GM19238 (cell line): ENCODE data around the gene RAB3C.

Experiments used
- DNase-seq: peaks from one replicate; pipeline ENCODE4 v3.0.0; 2011; ENCODE audit warnings: low spot score; ENCODE audit not compliant: insufficient read length

RAB3C gene

DNA sequence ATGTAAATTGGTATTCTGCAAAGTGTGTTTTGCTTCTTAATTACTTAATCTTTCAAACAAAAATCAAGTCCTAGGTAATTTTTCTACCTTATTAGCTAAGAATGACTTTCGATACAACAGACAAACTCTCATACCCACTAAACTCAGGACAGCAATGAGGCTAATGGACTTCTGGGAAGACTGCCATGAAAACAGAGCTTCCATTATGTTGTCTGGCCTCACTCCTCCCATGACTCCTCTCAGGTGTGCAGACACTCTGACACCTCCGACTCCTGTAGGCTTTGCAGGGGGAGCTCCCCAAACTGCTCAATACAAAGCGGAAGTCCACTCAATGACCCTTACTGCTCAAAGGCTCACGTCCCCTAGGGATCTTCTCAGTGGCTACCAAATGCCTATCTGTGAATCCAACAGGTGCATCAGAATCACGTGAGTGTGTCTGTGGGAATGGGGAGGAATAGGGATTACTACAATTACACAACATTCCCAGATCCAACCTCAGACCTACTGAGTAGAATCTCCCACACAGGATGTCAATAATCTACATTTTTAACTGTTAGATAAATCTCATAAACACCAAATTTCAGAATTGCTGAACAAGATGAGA lies 289.9 kb downstream of the RAB3C start:
- no peak for DNase-seq

DNA sequence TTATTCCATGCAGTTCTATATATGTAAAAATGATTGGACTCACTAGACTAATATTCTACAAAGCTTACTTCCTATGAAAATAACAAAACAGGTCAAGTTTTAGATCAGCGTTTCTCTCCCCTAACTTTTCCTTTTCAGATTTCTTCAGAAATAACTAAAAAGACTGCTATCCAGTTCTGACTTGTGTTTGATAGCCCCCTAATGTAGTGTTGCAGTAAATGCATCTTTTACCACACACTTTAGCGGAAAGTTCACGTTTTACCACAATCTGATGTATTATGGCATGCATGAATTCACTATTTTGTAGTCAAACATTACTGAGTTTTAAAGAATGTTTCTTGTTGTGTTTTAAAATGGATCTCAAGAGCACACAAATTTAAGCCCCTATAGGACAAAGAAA lies 292.7 kb downstream of the RAB3C start:
- no peak for DNase-seq

DNA sequence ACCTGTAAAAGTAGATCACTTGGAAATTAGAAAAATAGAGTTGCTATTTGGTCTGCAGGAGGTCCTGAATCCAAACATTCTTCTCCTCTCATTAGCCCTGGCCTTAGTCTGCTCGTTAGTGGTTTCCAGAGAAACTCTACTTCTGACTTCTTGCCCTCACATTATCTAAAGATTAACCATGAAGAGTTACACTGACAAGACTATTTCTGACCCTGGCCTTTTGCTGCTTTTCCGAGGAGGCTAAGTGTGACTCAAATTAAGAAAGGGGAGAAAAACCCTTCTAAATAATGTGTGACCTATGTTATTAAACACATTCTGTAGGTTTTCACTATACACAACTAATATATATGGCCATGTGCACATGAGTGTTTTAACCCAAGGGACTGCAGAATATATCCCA lies 302.4 kb downstream of the RAB3C start:
- no peak for DNase-seq

DNA sequence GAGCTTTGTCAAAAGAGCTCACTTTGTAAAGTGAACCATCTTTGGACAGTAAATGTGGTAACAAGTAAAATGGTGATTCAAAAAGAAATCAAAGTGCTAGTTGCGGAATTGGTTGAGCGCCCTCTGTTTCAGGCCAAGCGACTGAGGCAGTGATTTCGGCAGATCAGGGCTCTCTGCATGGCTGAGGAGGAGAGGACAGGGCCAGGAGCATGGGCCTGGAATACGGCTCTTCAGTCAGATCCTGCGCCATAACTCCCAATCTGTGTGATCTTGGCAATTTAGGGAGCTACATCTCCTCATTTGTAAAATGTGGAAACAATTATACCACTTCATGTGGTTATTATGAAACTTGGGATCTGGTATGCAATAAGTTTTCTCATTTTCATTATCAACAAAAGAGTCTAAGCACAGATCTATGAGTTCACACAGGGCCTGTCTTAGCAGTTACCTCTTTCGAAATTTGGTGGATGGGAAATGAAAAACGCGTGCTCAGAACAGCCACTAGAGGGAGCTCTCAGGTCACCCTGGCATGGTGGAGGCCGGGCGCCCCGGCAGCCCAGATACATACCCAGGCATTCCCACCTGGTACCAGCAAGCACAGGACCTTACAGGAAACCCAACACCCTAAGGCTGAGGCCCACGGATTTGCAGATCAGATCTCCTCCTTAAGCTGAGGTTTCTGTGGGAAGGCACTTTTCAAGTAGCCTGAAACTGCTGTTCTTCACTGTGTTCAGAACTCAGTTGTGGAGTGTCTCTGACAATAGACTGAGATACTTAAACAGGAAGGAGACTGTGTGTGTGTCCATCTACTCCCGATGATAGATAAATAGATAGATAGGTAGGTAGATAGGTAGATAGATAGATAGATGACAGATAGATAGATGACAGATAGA lies 303.7 kb downstream of the RAB3C start:
- DNase-seq, result peak; percentile 44

DNA sequence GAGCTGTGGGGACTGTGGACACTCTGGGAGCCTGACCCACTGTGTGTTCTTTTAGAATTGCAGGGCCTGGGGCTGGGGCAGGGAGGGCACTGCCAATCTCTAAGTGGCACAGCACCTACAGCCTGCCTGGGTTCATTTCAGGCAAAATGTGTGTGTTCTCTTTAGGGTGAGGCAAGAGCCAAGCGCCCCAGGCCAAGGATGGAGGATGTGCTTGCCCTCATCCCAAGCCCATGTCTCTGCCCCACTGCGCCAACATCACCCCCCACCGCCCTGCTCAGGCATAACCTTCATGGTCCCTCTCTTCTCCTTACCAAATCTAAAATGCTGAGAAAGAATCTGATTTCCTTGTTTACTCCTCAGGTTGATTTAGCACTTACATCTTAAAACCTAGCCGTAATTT lies 304.4 kb downstream of the RAB3C start:
- DNase-seq, result no peak

DNA sequence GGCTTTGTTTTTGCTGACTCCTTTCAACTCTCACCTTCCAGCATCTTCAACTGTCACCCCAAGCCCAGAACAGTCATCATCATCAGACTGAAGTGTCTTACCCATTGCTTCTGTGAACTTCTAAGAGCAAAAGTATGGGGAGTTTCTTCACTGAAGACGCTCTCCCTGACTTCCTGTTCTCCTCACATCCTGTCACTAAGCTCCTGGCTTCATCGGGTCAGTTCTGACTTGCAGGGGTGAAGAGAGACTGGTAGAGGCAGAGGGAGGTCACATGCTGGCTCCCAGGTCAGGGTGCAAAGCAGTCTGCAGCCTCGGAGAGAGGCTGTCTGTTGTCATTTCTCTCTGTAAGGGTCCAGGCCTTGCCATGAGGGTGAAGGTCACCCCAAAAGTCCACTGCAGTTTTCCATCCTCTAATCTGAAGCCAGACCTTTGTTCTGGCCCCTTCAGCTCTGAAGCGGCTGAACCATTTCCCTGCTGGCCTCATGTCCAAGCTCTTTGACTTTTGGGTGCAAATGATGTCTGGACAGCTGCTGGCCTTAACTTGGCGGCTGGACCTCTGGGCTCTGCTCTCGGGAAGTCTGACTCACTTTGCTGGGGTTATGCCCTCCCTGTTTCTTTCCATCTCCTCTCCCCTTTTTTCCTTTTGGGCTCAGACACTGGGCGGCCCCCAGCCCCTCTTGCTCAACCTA lies 305.0 kb downstream of the RAB3C start:
- DNase-seq, result no peak

DNA sequence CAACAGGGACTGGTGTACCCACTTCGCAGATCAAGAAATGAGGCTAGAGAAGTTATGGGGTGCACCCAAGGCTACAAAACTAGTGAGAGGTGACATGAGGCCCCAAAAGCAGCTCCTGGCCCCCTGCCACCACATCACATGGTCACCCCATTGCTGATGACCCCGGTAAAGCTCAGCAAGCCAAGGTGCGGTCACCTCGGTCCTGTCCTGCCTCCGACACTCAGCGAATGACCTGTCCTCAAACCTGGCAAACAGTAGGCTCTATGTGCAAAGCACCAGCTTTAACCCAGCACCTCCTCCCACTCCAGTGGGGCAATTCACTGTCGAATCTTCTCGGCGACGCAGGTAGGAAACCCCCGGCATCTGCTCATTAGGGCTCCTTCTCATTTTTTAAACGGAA lies 307.4 kb downstream of the RAB3C start:
- no peak for DNase-seq

DNA sequence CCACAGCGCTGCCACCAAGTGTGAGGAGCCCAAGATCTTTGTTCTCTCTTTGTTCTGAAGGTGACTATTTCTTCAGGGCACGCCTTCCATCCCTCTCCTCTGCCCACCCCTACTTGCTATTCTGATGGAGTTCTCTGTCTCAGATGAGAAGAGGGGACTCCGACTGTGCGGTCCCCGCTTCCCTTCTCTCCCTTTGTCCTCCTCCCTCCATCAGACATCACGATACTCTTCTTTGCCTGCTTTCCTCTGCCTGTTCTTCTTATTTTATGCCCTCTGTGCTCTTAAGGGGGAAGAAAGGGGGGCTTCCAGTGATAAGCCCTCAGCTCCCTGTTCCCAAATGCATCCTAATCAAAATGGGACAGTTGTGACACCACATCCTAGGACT lies 307.8 kb downstream of the RAB3C start:
- no peak for DNase-seq

DNA sequence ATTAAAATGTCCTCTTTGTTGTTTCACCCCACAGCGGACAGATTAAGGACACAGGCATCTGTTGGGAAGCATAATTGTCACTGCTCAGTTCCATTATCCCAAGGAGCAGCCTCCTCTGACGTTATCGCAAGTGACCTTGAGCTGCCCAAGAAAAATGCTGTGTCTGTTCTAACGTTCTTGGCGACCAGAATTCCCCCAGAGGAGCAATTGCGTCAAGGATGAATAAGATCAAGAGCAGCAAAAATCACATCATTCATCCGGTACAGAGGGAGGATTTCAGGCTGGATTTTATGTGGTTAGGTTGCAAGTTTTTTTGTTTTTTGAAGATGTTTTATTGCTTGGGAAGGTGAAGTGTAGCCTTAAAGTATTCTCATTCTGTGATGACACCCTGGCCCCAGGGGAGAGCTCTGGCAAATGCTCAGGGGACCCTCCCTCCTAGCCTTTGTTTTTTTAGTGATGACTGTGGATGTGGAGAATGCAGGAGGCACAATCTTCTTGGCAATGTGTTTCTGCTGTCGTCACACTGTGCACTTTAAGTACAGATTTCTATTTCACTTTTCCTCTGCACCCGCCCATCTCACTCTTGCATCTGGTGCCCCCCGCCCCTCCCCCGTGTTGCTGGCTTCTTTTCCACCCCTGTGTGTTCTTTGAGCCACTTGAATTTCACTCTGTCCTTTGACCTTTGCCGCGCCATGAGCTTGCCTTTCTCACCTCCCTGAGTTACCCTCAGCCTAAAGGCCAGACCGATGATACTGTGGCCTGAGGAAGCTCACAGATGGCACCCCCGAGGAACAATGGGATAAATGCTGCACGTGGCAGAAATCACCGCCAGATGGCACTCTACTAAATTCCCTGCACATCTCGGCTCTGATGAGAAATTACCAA lies 308.5 kb downstream of the RAB3C start:
- DNase-seq, result peak; percentile 23

DNA sequence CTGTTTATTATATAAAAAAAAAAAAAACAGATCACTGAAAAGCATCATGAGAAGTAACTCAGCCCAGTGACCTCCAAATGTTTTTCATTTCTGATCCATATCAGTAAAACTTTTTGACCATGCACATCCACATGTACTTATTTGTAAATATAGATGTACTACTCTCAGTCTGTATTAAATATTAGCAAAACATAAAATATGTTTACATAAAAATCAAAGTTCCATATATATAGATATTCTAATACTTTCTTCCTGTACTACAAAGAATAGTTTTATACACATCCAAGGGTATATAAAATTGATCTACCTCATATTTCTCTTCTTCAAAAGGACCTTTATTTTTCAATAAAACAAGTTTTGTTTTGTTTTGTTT lies 309.1 kb downstream of the RAB3C start:
- DNase-seq, result no peak

DNA sequence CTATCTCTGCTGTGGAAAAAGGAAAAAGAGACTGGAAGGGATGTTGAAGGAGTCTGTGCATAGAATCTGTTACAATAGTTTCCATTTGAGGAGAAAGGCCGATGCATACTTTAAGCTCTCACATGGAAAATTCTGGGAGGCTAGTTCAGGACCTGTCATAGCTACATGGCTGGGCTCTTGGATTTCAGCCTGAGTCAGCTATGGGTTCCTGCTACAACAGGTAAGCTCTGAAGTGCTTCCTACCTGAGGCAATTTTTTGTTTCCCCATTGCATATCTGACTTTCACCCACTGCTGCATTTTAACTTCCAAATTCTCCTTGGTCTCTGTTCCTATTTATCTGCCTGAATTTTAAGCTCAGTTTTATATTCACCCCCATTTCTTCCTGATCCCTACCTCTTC lies 310.7 kb downstream of the RAB3C start:
- no peak for DNase-seq

DNA sequence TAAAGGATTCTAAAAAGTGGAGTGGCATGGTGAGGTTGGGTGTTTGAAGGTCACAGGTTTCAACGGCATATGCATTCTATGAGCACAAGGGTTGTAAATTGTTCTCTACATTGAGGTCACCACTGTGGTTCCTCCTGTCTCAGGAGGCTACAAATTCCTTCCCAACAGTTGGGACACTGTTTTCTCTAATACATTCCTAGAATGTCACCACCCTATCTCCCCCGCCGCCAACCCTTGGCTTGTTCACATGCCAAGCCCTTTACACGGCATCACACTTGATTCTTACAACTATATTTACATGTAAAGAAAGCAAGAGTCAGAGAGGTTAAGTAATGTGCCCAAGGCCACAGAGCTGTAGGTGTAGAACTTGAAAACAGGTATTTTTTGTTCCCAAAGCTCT lies 315.1 kb downstream of the RAB3C start:
- DNase-seq, result no peak

DNA sequence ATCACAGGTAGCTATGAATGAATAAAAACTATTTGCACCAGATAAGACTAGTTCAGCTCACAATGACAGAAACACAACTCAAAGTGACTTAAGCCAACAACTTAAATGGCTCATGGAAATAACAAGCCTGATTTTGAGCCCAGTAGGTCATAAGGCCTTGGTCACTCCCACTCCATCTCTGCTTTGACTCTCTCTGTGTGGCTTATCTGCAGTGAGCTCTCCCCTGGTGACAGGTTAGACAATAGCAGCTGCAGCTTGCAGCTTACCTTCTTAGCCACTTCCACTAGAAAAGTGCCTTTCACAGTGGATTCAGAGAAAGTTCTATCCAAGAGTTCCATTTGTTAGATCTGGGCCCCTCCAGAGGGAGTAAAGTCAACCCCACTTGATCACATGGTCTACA lies 315.7 kb downstream of the RAB3C start:
- no peak for DNase-seq

DNA sequence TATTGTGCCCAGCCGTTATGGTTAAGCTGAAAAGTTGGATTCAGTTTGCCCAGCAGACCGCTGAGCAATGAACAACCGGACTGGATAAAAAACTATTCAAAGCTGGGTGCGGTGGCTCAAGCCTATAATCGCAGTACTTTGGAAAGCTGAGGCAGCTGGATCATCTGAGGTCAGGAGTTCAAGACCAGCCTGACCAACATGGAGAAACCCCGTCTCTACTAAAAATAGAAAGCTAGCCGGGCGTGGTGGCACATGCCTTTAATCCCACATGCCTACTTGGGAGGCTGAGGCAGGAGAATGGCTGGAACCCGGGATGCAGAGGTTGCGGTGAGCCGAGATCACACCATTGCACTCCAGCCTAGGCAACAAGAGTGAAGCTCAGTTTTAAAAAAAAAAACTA lies 318.4 kb downstream of the RAB3C start:
- DNase-seq, result no peak

DNA sequence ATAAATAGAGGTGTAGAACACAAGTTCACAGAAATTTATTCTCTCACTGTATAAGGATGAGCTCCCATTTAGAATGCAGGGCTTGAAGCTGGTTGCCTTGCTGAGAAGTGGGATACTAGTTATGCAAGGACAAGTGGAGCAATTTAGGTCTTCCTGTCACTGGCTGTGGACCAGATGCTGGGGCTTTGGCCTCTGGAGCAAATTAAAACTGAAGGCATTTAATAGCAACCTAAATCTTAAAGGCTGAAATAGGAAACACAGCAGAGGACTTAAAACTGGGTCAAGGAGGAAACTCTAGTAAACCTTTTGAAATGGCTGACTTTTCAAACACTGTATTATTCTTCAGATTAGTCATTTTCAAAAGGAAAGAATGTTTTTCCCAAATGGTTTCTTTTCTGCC lies 319.4 kb downstream of the RAB3C start:
- no peak for DNase-seq

DNA sequence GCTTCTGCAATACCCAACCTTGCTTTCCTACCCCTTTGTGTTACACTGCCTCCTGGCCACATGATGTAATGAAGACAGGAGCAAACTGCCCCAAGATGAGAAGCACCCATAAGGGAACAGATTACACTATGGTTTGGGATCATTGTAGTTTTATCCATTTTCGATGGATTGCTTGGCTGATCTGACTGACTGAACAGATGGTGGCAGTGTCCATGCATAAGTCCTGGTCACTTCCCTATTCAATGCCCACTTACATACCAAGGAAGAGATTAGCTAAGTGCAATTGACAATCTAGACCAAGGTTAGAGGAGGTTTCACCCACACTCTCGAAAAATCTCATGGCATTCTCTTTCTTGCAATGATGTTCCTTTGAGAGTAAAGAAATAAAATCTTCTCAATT lies 319.9 kb downstream of the RAB3C start:
- DNase-seq, result no peak

DNA sequence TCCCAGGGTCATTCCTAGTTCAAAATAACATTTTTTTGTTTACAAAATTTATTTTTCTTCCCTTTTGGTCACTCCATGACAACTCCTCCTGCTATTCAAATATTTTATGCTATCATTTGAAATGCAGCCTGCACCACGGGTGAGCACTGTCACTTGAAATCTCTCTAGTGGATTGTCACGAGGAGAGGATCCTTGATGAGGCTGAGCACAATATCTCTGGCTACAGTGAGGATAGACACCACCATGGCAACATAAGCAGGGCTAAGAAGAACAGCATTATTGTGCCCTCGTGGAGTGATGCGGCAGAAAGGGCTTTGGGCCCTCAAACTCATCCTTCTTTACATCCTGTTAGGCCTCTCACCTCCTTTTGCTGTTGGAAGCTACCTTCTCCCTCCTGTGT lies 321.9 kb downstream of the RAB3C start:
- no peak for DNase-seq

DNA sequence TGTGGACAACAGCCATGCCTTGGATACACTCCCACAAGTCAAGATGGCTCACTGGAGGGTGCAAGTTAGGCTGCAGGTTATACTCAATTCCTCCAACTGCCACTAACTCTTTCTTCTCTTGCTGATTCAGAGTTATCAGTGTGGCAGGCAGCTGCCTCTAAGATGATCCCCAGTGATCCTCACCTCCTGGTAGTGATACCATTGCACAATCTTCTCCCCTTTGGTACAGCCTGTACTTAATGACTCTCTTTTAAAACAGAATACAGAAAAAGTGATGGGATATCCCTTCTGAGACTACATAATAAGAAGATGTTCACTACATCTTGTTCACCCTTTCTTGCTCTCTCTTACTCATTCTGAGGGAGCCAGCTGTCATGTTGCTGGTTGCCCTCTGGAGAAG lies 323.1 kb downstream of the RAB3C start:
- no peak for DNase-seq
